Measurements from ENCODE around the gene OBSCN.

OBSCN gene

DNA sequence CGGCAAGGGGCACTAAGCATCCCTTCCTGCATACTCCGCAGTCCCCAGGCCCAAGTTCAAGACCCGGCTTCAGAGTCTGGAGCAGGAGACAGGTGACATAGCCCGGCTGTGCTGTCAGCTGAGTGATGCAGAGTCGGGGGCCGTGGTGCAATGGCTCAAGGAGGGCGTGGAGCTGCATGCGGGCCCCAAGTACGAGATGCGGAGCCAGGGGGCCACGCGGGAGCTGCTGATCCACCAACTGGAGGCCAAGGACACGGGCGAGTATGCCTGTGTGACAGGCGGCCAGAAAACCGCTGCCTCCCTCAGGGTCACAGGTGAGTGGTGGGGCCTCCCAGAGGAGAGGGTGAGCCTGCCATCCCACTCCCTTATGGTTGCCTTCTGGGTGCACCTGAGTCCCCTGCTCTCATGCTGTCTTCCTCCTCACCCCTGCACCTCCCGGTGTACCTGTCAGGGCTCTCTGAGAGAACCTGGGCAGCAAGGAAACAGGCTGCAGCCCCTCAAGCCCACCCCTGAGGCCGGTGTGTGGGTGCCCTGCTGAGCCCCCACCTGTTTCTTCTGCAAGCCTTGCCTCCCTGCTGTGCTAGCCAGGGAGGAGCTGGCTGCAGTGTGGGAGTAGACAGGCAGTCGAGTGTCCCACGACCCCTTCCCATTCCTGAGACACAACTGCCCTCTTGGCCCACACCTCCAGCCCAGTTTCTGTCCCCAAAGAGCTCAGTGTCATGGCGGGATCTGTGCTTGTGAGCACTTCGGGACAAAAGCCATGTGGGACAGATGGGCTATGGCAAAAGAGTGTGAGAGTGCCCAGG, 99.6 kb downstream of the OBSCN start:
- DNase-seq (ENCODE audit: low read depth, low spot score): no peak

DNA sequence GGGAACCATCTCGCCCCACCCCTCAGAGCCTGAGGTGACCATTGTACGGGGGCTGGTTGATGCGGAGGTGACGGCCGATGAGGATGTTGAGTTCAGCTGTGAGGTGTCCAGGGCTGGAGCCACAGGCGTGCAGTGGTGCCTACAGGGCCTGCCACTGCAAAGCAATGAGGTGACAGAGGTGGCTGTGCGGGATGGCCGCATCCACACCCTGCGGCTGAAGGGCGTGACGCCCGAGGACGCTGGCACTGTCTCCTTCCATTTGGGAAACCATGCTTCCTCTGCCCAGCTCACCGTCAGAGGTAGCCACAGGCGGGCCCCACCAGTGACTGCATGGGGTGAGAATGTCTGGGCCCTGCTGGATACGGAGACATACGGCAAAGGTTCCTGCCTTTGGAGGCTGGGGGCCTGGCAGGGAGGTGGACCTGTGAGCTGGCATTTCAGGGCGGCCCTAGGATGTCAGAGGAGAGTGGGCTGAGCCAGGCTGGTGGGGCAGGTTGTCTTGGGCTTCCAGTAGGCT, 100.3 kb downstream of the OBSCN start:
- no peak for DNase-seq (ENCODE audit: low read depth, low spot score)

DNA sequence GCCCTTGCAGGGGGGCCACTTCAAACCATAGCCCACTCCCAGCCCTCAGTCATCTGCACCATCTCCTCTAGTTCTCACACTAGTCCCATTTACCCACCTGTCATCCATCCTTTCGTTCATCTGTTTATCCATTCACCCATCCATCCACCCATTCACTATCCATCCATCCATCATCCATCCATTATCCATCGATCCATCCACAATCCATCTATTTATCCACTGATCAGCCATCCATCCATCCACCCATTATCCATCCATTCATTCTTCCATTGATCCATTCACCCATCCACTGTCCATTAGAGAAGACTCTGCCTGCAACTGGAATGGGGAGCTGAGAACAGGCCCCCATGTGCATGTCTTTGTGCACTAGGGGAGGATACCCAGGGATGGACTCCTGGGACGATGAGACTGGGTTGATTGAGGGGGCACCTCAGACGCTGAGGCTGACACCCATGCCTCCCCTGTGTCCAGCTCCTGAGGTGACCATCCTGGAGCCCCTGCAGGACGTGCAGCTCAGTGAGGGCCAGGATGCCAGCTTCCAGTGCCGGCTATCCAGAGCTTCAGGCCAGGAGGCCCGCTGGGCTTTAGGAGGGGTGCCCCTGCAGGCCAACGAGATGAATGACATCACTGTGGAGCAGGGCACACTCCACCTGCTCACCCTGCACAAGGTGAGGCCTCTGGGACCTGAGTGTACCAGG, 100.9 kb downstream of the OBSCN start:
- no peak for DNase-seq (ENCODE audit: low read depth, low spot score)

DNA sequence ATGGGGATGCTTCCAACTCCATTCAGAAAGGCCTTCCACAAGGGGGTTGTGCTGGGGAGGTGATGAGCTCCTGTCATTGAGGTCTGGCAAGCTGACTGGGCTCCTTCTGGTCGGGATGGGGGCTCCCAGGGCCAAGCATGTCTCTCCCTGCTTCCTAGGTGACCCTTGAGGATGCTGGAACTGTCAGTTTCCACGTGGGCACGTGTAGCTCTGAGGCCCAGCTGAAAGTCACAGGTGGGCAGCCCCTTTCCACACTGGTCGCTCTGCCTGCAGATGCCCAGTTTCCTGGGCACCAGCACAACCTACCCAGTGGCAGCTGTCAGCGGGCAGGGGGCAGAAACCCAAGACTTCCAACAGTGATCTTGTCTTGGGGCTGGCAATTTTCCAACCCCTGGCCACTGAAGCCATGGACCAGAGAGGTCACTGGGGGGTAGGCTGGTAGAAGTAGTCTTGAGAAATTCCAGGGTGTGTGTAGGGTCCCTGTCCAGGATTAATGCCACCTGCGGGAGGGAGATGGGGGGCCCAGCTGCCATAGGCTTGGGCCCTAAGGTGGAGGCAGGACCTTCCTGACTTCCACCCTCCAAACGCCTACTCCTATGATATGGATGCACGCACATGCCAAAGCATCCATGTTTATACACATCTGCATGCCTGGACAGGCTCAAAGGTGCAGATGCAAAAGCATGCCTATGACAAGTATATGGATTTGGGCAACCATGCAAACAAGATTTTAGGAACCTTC, 101.7 kb downstream of the OBSCN start:
- DNase-seq (ENCODE audit: low read depth, low spot score): no peak

DNA sequence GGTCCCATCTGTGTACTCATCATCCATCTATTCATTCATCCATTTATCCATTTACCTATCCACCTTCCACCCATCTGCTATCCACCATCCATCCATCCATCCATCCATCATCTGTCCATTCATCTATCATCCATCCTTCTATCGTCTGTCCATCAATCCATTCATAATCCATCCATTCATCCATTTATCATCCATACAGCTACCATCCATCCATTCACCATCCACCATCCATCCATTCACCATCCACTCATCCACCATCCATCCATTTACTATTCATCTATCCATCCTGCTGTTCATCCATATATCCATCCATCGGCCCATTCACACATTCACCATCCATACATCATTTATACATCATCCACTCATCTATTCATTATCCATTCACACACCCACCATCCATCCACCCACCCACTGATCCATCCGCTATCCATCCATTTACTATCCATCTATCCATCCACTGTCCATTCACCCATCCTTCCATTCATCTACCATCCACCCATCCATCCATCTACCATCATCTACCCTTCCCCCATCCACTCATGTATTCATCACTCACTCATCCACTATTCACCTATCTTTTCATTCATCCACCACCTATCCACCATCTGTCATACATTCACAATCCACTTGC, 102.4 kb downstream of the OBSCN start:
- DNase-seq (ENCODE audit: low read depth, low spot score): no peak

DNA sequence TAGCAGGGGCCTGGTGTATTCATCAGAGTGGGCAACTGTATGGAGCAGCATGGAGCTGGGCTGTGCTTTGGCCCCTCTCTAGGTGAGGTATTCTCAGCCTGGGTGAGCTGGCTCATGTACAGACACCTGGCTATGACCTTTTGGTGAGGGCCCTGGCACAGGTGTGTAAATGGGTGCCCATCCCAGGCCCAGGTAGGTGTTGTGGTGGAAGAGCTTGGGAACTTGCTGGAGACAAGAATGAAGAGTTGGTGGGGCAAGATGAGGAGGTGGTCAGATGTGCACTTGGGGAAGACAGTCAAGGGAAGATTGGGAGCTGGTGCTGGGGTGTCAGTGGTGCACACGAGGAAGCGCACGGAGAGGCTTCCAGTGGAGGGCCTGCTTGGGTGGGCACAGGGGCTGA, 103.2 kb downstream of the OBSCN start:
- DNase-seq (ENCODE audit: low read depth, low spot score): no peak

DNA sequence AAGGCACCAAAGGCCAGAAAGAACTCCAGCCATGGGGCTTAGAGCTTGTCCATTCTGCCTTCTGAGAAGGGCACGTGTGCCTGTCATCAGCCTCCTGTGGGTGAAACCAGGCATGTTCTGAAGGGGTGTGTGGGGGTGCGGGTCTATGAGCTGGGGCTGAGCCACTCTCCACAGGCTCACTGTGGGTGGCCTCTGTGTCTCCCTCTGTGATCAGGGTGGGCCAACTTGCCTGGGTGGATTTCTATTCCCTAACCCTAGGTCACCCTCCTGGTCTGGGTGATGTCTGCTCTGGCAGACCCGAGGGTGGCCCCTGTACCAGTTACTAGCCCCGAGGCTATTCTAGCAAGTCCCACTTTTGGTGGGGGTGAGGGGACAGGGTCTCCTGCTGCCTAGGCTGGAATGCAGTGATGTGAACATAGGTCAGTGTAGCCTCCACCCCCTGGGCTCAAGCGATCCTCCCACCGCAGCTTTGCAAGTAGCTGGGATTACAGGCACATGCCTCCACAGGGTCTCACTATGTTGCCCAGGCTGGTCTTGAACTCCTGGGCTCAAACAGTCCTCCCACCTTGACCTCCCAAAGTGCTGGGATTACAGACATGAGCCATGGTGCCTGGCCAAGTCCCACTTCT, 104.4 kb downstream of the OBSCN start:
- DNase-seq (ENCODE audit: low read depth, low spot score): no peak

DNA sequence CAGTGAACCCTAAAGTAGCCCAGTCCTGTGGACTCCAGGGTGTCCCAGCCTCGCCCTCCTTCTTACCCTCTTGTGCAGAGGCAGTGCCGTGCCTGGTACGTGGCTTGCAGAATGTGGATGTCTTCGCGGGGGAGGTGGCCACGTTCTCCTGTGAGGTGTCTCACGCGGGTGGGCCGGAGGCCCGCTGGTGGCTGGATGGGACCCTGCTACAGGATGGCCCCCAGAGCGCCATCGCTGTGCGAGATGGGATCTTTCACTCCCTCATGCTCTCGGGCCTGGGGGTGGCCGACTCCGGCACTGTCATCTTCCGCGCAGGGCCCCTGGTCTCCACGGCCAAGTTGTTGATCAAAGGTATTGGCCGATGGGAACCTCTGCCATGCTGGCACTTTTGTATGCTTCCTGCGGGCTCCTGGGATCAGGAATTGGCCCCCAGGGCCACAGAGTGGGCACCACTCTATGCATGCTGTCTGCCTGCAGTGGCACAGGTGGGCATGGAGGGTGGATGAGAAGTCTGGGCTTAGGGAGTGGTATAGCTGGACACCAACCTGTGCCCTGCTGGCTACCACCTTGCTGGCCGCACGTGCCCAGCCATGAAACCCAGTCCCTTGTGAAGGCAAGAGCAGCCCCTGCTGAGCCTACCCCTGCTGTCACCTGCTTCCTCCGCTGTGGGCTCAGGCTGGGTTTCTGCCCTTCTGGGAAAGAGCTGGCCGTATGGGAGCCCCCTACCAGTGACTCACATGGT, 105.9 kb downstream of the OBSCN start:
- DNase-seq (ENCODE audit: low read depth, low spot score): no peak

DNA sequence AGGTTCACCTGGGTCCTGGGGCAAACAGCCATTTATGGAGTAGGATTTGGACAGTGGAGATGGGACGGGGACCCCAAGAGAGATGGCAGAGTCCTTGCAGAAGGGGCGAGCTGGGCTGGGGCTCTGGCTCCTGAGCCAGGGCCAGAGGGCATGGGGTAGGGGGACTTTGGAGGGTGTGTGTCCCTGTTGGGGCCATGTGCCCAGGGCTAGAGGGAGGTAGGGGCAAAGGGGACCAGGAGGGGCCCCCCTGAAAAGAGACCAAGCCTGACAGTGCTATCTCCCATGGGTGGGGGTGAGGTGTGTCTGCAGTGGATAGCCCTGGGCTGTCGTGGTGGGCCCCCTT, 106.4 kb downstream of the OBSCN start:
- no peak for DNase-seq (ENCODE audit: low read depth, low spot score)

DNA sequence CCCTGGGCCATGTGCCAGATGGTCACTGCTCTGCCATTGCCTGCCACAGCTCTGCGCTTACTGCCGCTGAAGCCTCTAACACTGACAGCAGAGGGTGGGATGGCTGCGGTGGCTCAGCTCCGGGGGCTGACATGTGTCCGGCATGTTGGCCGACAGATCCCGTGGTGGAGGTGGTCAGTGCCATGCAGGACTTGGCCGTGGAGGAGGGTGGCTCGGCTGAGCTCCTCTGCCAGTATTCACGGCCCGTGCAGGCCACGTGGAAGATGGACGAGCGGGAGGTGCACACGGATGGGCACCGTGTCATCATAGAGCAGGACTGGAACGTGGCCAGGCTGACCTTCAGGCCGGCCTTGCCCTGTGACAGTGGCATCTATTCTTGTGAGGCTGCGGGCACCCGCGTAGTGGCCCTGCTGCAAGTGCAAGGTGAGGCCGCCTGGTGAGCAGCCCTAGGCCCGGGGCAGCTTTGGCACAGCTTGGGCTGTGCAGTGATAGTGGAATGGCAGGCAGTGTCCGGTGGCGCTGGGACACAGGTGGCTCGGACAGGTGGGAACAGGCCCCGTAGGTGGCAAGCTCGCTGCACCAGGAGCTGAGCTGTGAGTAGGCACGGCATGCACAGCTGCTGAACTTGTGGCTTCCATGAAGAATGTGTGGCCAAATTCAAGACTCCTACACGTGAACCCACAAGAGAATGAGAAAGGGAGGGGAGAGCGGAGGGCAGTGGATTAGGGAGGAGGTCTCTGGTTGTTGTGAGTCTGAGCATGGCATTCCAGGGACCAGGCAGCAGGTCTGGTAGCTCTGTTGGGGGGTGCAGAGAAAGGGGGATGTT, 107.0 kb downstream of the OBSCN start:
- DNase-seq (ENCODE audit: low read depth, low spot score): no peak

DNA sequence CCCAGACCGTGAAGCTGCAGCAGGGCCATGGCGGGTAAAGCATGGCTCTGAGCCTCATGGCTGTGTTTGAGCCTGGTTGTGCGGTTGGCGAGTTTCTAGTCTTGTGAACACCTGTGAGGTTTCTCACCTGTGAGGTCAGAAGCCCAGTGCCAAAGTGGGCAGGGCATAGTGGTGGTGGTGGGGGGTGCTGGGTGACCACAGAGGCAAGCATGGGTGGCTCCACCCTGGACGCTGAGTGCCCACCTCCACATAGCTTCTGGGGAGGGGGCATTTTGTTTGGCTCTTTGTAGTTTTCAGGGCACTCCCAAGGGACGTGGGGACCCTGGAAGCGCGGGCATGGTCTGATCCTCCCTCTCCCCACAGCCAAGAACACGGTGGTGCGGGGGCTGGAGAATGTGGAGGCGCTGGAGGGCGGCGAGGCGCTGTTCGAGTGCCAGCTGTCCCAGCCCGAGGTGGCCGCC, 107.7 kb downstream of the OBSCN start:
- no peak for DNase-seq (ENCODE audit: low read depth, low spot score)

DNA sequence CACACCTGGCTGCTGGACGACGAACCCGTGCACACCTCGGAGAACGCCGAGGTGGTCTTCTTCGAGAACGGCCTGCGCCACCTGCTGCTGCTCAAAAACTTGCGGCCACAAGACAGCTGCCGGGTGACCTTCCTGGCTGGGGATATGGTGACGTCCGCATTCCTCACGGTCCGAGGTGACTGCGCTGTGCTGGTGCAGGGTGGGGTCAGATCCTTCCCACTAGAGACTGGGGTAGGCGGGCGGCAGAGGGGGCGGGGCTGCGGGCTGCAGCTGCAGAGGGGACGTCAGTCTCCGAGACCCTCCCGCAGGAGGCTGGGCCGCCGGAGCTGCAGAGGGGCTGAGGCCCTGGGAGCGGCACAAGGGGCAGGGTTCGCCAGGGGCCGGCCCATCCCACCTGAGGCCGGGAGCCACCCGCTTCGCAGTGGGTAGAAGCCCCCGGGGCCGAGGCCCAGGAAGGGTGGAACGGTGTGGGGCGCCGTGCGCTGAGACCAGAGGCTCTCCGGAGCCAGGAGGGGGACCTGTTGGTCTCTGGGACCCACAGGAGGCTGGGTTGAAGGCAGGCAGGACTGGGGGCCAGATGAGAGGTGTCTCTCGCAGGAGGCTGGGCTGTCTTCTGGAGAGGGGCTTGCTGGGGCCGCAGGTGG, 108.2 kb downstream of the OBSCN start:
- DNase-seq (ENCODE audit: low read depth, low spot score): no peak

DNA sequence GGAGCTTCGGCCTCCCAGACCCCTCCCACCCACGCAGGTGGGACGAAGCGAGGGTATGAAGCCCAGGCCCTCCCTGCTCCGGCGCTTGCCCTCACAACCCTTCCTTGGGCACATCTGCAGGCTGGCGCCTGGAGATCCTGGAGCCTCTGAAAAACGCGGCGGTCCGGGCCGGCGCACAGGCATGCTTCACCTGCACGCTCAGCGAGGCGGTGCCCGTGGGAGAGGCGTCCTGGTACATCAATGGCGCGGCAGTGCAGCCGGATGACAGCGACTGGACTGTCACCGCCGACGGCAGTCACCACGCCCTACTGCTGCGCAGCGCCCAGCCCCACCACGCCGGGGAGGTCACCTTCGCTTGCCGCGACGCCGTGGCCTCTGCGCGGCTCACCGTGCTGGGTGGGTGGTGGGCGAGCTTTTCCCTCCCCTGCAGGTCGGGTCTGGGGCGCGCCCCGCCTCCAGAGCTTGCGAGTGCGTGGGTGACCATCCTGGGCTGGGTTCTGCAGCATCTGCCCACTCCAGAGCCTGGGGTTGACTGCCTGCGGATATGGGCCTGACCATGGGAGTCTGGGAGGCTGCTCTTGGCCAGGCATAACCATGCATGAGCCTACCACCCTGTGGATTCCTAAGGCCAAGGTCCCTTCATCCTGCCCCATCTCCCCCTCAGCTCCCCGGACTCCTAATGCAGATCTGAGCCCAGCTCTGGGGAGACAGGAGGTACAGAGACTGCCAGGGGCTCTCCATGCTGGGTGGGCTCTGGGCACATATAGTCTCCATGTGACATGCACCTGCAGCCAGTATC, 108.9 kb downstream of the OBSCN start:
- DNase-seq (ENCODE audit: low read depth, low spot score): no peak

DNA sequence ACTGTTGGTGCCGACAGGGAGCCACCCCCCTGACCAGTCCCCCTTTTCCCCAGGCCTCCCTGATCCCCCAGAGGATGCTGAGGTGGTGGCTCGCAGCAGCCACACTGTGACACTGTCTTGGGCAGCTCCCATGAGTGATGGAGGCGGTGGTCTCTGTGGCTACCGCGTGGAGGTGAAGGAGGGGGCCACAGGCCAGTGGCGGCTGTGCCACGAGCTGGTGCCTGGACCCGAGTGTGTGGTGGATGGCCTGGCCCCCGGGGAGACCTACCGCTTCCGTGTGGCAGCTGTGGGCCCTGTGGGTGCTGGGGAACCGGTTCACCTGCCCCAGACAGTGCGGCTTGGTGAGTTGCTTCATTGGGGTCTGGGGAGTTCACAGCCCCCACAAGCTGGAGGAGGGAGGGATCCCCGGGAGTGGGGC, 109.6 kb downstream of the OBSCN start:
- no peak for DNase-seq (ENCODE audit: low read depth, low spot score)

DNA sequence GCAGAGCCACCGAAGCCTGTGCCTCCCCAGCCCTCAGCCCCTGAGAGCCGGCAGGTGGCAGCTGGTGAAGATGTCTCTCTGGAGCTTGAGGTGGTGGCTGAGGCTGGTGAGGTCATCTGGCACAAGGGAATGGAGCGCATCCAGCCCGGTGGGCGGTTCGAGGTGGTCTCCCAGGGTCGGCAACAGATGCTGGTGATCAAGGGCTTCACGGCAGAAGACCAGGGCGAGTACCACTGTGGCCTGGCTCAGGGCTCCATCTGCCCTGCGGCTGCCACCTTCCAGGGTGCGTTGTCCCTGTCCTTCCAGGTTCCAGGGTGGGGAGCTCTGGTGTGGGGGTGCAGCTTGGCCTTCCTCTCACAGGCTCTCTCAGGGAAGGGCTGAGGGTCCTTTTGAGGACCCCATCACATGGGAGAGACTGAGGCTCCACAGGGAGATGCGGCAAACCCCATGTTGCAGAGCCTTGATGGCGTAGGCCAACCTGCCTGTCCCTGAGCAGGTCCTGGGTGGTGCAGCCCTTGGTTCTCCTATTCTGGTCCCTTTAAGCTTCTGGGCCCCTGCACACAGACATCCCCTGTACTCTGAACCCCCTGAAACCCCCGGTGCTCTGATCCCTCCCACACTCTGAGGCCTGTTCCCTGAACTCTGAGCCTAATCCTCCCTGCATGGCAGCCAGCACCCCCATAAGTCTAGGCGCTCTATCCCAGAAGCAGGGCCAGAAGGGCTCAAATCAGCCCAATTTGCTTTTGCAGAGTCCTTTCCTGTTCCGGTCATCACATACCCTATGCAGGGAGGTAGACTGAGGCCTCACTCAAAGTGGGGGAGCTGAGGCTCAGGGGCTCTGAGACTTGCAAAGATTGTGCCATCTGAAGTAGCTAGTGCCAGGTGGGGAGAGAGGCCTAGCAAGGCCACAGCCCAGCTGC, 110.3 kb downstream of the OBSCN start:
- DNase-seq (ENCODE audit: low read depth, low spot score): no peak

DNA sequence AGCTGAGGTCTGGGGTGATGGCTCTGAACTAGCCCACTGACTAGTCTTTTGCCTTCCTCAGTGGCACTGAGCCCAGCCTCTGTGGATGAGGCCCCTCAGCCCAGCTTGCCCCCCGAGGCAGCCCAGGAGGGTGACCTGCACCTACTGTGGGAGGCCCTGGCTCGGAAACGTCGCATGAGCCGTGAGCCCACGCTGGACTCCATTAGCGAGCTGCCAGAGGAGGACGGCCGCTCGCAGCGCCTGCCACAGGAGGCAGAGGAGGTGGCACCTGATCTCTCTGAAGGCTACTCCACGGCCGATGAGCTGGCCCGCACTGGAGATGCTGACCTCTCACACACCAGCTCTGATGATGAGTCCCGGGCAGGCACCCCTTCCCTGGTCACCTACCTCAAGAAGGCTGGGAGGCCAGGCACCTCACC, 111.0 kb downstream of the OBSCN start:
- no peak for DNase-seq (ENCODE audit: low read depth, low spot score)

DNA sequence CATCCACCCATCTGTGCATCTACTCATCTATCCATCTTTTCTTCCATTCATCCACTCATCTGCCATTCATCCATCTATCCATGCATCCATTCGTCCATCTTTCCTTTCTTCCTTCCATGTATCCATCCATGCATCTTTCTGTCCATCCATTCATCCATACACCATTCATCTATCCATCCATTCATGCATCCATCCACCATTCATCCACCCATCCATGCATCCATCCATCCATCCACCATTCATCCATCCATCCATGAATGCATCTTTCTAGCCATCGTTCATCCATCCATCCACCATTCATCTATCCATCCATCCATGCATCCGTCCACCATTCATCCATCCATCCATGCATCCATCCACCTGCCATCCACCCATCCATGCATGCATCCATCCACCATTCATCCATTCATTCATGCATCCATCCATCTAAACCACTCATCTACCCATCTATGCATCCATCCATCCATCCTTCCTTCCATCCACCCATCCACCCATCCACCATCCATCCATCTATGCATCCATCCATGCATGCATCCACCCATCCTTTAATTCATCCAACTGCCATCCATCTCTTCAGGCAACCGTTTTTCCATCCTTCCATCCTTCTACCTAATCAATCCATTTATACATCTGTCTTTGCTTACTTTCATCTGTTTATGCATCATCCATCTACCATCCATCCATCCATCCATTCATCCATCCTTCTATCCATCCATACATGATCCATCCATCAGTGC, 111.7 kb downstream of the OBSCN start:
- DNase-seq (ENCODE audit: low read depth, low spot score): no peak

Measured in iPS DF 19.7 (cell line).